K562 (cell line): ENCODE results near the gene KSR2.

Experiments used
- ATF1 ChIP-seq, 2 experiments: fragments of 450-650 bp in 1 of 2; IDR thresholded peaks; 2 replicates each; pipeline ENCODE4 v1.6.1; 2016; ENCODE audit warnings: missing compliant biosample characterization in 1 of 2, missing genetic modification characterization in 1 of 2
- FOXK1 ChIP-seq: sonication (generic); formaldehyde crosslinking; IDR thresholded peaks from 2 replicates; pipeline ENCODE4 v1.8.0; 2022; ENCODE audit warnings: missing genetic modification reagents, mild to moderate bottlenecking, borderline replicate concordance
- POLR2A ChIP-seq: fragments of 450-650 bp; conservative IDR thresholded peaks from 2 replicates; pipeline ENCODE4 v1.6.1; 2016
- POLR3A ChIP-seq: IDR thresholded peaks from 2 replicates; pipeline ENCODE4 v1.6.1; 2011; ENCODE audit warnings: borderline replicate concordance, mild to moderate bottlenecking, moderate library complexity; ENCODE audit not compliant: insufficient read length, insufficient read depth; ENCODE audit errors: extremely low read depth
- RAD21 ChIP-seq, 2 experiments: fragments of 250-450 bp in 1 of 2; fragments of 450-650 bp in 1 of 2; sonication (Bioruptor Pico) in 1 of 2; formaldehyde crosslinking in 1 of 2; IDR thresholded peaks in 1 of 2; conservative IDR thresholded peaks in 1 of 2; 2 replicates each; pipeline versions ENCODE4 v1.4.0 to v1.8.0; 2020 to 2022; ENCODE audit warnings: mild to moderate bottlenecking in 2 of 2, moderate library complexity in 1 of 2
- ZBTB7A ChIP-seq: IDR thresholded peaks from 2 replicates; pipeline ENCODE4 v1.6.1; 2011; ENCODE audit warnings: low read depth, mild to moderate bottlenecking, low read length, moderate library complexity, borderline replicate concordance; ENCODE audit not compliant: control insufficient read depth
- TF ChIP-seq, protein P1 (sequence below), 3 experiments: IDR thresholded peaks in 2 of 3; conservative IDR thresholded peaks in 1 of 3; 2 replicates each; pipeline ENCODE4 v1.5.1; 2011 to 2012; ENCODE audit warnings: low read length in 3 of 3, mild to moderate bottlenecking in 3 of 3, control low read depth in 2 of 3, improper control_type of control experiment in 1 of 3, inconsistent platforms in 1 of 3, low read depth in 1 of 3, mixed read lengths in 1 of 3, moderate library complexity in 1 of 3; ENCODE audit not compliant: insufficient read depth in 2 of 3
- TF ChIP-seq, protein P2 (sequence below): fragments of 450-650 bp; formaldehyde crosslinking; IDR thresholded peaks from 2 replicates; pipeline ENCODE4 v1.4.0; 2022; ENCODE audit warnings: missing genetic modification characterization

DNA sequence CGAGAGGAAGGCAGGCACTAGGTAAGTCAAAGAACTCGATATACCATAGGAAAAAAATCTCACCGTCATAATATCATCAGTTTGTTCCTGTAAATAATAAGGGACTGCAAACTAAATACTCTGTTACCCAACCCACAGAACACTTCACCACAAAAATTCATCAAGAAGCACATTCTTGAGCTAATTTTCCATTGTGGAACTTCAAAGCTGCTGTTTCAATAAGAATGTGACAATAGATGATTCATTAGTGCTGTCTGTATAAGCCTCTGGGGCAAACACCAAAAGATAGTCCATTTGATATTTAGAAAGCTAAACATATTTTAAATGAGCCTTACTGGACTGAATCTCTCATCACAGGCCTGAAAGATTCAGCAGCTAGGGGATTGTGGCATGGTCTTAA is 219.4 kb downstream of the KSR2 start:
- TF ChIP-seq, protein P1, sequence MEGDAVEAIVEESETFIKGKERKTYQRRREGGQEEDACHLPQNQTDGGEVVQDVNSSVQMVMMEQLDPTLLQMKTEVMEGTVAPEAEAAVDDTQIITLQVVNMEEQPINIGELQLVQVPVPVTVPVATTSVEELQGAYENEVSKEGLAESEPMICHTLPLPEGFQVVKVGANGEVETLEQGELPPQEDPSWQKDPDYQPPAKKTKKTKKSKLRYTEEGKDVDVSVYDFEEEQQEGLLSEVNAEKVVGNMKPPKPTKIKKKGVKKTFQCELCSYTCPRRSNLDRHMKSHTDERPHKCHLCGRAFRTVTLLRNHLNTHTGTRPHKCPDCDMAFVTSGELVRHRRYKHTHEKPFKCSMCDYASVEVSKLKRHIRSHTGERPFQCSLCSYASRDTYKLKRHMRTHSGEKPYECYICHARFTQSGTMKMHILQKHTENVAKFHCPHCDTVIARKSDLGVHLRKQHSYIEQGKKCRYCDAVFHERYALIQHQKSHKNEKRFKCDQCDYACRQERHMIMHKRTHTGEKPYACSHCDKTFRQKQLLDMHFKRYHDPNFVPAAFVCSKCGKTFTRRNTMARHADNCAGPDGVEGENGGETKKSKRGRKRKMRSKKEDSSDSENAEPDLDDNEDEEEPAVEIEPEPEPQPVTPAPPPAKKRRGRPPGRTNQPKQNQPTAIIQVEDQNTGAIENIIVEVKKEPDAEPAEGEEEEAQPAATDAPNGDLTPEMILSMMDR (IDR thresholded peaks at IDR 0.05 in 2 of 3, conservative IDR thresholded peaks at IDR 0.05 in 1 of 3; ENCODE audit: insufficient read depth in 2 of 3, low read depth in 1 of 3, low read length in 3 of 3): no peak
- TF ChIP-seq FOXK1 (no peak), POLR2A (no peak), ZBTB7A (no peak), POLR3A (no peak), ATF1 (CRISPR knock-in tag; IDR thresholded peaks at IDR 0.05) (no peak), ATF1 (tag; IDR thresholded peaks at IDR 0.05) (no peak), RAD21 (CRISPR knock-in tag; conservative IDR thresholded peaks at IDR 0.05 in 1 of 2, IDR thresholded peaks at IDR 0.05 in 1 of 2) (no peak)
- TF ChIP-seq, protein P2, sequence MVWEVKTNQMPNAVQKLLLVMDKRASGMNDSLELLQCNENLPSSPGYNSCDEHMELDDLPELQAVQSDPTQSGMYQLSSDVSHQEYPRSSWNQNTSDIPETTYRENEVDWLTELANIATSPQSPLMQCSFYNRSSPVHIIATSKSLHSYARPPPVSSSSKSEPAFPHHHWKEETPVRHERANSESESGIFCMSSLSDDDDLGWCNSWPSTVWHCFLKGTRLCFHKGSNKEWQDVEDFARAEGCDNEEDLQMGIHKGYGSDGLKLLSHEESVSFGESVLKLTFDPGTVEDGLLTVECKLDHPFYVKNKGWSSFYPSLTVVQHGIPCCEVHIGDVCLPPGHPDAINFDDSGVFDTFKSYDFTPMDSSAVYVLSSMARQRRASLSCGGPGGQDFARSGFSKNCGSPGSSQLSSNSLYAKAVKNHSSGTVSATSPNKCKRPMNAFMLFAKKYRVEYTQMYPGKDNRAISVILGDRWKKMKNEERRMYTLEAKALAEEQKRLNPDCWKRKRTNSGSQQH (CRISPR knock-in tag): no peak
